PFSK-1 (cell line): ENCODE measurements around the gene LEFTY1.

Experiments
- REST ChIP-seq, 2 experiments: IDR thresholded peaks; 2 replicates each; pipeline versions ENCODE4 v1.6.1 to v1.8.0; 2011 to 2012; ENCODE audit warnings: low read depth in 2 of 2, low read length in 2 of 2, control low read depth in 1 of 2, inconsistent platforms in 1 of 2, mild to moderate bottlenecking in 1 of 2, moderate library complexity in 1 of 2; ENCODE audit not compliant: insufficient read depth in 1 of 2
- TAF1 ChIP-seq: IDR thresholded peaks from 2 replicates; pipeline ENCODE4 v1.6.1; 2012; ENCODE audit warnings: low read length, control low read depth, borderline replicate concordance; ENCODE audit not compliant: insufficient read depth

DNA sequence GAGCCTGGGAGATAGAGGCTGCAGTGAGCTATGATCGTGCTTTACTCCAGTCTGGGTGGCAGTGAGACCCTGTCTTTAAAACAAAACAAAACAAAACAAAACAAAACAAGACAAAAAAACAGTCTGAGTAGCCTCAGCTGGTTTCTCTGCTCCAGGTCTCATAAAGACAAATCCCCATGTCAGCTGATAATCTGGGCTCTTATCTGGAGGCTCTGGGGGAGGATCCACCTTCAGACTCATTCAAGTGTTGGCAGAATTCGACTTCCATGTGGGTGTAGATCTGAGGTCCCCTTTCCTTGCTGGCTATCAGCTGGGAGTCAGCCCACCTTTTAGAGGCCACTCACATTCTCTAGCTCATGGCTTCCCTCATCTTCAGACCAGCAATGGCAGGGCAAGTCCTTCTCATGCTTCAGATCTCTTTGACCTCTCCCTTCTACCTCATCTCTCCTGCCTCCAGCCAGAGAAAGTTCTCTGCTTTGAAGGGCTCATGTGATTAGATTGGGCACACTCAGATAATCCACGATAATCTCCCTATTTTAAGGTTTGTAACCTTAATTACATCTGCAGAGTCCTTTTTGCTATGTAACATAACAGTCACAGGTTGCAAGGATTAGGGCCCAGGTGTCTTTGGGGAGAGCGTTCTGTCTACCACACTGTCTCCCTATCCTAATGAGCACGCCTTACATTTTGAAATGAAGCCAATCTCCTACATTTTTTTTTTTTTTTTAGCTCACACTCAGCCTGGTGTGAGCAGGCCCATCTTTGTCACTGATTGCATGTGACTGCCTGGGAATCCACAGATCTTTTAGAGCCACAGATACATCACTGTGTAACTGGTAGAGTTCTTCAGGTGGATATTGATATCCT lies 42.6 kb upstream of the LEFTY1 start:
- TF ChIP-seq REST (IDR thresholded peaks at IDR 0.05; ENCODE audit: insufficient read depth in 1 of 2, low read depth in 2 of 2, low read length in 2 of 2) = no peak
- TF ChIP-seq TAF1 = no peak
